DMS153 treated with DMSO at 0.1 percent for 48 hours (cell line): ENCODE measurements around the gene DMXL2.
"Not testable (repeated sequence)": the region's sequence is repeated elsewhere in the genome, so short reads cannot be mapped to it uniquely, and the experiment has no call there.

Experiments used
- DNase-seq: peaks from one replicate; lab custom pipeline; 2025; ENCODE audit not compliant: unreplicated experiment; lab: John Stamatoyannopoulos, UW

The DMXL2 gene

DNA sequence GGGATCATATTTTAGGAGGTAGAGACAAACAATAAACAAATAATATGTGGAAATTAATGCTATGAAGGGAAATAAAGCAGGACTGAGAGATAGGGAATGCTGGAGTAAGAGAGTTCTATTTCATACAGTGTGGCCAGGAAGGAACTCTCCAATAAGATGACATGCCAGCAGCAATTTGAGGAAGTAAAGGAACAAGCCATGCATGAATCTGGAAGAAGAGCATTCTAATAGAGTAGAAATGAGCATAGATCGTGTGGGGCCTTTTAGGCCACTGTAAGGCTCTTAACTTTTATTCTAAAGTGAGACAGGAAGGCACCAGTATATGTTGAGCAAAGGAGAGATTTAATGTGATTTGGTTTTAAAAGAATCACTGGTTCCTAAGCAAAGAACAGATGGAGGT, 126.3 kb downstream of the DMXL2 start:
- no peak for DNase-seq

DNA sequence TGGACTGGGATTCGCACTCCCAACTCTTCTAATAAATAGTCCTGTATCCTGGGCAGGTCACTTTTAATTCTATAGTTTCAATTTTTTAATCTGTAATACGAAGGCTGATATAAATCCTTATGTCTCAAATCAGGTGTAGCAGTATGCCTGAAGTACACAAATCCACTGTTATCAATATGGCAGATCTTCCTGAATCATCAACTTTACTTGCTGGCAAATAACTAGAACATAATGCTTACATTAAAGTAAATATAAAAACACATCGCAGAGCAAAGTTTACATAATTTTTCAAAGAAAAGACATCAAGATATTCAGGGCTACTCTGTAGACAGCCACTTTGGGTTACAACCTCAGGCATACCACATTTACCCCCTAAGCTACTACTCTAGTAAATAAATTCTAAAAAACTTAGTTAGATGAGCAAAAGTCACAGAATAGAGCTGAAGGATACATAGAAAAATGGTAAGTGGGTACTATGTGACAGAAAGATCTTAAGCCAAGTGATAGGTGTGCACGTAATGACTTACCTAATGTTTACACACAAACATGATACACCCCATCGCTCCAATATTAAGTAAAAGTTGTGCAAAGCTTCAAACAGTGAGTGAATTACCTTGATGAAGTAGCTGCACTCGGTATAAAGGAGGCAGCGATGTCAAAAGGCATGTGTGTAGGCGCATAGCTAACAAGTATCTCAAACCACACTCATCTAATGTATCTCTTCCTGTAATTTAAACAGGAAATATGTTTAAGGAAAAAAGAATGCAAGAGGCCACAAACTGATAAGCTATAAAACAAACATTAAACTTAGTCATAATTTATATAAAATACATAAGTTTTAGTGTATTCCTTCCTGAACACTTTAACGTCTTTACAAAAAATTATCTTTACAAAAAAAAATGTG, 127.9 kb downstream of the DMXL2 start:
- DNase-seq = no peak

DNA sequence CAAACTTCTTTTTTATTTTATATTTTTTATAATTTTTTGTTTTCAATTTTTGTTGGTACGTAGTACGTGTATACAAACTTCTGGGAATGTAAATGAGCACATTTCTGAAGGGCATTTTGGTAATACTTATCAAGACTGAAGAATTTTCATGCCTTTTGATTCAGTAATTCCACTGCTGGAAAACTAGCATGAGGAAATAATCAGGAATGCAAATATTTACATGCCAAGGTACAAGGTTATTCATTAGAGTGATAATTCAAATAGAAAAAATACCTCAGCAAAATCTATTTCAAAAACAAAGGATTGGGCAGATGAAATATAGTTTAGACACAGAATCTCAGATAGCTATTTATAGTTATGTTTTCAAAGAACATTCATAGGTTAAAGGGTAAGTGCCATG, 128.7 kb downstream of the DMXL2 start:
- no peak for DNase-seq

DNA sequence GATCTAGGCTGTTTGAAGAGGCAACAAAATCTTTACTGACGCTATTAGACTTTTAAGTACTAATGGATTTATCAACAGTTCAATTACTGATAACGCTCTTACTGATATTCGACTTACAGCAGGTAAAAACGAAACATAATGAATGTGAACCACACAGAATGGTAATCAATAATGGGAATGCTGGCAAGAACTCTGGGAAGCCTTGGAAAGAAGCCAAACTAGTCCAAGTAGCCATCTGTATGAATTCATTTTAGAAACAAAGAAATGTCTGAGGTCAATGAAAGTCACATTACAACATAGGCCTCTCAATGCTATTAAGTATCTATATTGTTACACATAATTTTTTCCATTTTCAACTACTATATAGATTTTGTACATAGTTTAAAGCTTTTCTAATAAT, 130.0 kb downstream of the DMXL2 start:
- DNase-seq = no peak

DNA sequence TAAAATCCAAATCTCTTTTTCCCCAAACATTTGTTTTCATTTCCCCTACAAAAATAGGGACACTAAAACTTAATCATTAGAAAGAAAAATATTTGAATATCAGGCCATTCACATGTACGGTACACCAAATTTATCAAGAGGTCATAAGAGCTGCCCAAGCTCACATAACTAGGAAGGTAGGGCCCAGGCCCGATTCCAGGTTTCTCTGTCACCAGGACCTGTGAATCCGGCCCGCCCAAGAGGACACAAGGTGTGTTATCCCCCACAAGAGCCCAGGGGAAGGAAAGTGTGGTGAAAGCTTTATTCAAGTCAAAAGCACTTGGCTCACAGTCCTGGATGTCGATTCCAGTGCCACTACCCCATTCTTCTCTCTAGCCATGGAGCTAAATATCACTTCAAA, 130.6 kb downstream of the DMXL2 start:
- no peak for DNase-seq

DNA sequence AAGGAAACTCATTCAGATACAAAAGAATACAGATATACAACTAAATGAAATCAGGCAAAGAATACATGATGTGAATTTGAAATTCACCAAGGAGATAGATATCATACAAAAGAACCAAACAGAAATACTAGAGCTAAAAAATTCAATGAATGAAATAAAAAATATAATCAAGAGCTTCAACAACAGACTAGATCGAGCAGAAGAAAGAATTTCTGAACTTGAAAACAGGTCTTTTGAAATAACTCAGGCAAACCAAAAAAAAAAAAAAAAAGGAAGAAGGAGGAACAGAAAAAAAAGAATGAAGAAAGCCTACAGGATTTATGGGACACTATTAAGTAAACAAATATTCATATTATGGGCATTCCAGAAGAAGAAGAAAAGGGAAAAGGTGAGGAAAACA, 137.8 kb downstream of the DMXL2 start:
- no peak for DNase-seq

DNA sequence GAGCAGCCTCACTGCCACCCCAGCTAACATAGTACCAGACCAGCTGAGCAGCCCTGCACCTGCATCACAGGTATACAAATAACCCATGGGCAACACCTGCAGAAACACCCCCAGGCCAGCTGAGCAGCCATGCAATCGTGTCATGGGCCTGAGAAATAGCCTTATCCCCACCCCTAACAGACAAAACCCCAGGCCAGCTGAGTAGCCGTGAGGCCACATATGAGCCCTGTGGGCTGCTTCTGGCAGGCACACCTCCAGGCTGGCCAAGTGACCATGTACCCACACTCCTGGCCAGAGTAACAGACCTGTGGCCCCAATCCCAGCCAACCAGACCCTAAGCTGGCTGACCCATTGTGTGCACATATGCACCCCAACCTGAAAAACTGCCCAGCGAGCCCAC, 138.6 kb downstream of the DMXL2 start:
- no peak for DNase-seq

DNA sequence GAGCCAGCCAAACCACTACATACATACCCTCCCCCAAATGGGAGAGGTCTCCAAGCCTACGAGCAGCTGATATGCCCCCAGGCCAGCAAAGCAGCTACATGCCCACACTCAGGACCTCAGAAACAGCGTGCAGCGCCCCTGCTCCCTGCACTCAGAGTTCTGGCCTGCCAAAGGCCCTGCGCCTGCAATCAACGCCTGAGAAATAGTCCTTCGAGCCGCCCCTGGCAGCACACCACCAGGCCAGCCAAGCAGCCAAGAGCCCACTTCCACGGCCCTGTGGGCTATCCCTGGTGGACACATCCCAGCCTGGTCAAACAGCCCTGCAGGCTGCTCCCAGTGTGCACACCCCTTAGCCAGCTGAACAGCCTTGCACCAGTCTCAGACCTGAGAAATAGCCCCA, 139.1 kb downstream of the DMXL2 start:
- no peak for DNase-seq

DNA sequence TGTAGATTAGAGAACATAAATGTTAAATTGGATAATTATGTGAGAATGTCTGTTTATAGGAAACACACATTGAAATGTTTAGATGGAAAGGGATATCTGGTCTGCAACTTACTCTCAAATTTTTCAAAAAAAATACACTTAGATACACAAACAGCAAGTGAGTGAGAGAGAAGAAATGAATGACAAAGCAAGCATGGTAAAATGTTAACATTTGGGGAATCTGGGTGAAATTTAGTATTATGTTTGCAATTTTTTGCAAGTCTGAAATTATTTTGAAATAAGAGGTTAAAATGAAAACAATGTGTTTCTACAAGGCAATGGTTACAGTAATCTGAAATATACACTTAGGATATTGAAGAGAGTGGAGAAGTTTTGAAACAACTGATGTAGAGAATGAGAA, 146.8 kb downstream of the DMXL2 start:
- DNase-seq = no peak

DNA sequence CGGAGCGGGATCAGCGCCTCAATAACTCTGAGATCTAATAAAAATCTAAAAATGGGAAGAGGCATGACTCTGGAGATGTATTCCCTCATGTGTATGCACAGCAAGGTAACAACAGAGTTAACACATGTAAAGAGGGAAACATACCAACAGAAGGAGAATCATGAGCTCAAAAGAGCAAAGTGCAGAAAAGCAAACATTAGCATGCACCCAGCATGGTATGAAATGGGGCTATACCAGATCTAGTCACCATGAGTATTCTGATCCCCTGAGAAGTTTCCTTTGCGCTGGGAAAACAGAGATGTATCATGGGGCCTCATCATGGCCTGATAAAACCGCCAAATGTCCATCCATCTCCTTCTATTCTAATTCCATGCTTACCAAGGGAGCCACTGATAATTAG, 152.1 kb downstream of the DMXL2 start:
- no peak for DNase-seq

DNA sequence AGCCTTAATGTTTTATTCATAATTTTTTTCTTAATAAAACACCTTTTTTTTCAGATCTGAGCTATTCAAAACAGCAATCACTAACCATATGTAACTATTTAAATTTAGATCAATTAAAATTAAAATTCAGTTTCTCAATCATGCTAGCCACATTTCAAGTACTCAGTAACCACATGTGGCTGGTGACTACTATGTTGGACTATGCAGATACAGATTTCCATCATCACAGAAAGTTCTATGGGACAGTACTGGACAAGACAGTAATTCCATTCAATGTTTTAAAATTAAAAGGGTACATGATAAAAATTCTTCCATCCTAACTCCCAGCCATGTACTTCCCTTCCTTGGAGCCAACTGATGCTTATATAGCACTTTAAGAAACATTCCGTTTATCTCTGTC, 161.8 kb downstream of the DMXL2 start:
- no peak for DNase-seq

DNA sequence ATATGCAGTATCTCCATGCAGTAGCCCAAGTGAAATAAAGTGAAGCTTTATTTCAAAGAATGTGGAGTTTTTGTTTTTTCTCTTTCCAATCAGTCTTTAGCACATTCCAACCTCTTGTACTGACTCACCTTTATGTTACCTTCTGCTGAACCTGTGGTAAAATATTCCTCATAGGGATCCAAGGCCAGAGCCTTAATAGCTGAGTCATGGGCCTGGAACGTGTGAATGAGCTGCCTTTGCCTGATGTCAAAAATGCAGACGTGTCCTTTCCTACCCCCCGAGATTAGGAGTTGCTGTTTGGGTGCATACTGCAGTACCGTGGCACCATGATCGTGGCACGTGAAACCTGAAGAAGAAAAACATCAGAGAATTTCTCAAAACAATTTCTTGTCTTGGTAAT, 172.6 kb downstream of the DMXL2 start:
- no peak for DNase-seq

DNA sequence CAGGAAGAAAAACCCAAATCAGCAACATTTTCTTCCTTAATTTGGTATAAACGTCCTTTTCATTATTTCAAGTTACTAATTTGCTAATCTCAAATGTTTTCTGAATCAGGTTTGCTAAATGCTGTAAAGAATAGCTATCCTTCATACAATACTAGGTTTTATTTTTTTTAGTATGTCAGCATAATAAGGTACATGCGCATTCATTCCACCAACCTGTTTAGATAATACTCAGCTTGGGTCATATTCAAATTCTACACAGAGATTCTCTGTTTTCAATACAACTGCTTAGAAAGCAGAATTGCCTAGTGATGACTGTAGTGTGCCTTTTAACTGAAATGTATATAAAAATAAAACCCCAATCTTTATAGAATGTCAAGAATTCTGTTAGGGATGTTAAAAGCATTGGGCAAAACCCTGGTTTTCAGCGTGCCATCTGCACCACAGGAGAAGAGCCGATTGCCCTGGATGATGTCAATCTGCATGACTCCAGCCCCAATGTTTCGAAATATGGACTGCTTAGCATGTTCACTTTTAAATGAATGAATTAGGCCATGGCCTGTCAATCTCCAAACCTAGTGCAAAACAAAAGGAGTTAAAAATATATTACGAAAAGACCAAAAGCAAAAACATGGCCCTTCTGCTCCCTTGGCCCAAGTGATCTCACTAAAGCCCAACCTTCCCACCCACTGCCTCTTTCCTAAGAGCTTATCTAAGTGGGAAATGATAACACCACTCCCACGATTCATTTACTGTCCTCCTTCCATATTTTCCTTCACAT, 173.8 kb downstream of the DMXL2 start:
- DNase-seq = no peak

DNA sequence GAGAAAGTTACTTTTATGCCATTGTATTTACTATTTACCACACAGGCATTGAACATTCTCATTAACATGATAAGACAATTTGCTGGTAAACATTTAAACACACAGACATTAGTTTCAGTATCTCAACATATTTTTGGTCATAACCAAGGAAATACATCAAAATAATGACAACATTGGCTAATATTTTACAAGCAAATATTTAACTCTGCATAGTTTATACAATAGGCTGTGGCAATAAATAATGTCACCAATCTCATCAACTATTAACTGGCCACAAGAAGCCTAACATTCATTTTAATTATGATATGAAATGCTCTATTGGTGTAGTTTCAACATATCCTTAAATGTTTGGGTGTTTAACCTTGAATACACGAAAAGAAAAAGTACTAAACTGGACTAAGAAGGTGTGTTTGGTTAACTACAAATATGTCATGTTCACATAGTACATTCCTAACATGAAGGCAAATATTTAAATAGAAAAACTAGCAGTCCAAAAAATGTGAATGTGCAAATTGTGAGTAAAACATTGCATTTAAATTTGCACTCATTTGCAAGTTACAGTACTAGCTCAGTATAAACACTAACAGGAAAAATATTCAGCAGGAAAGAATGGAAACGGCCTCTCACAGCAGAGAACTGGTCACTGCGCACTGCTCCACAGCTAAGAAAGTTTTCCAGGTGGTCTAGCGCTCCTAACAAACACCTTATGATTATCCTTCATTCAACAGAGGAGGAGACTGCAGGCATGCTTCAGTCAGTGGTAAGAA, 174.5 kb downstream of the DMXL2 start:
- DNase-seq = no peak

DNA sequence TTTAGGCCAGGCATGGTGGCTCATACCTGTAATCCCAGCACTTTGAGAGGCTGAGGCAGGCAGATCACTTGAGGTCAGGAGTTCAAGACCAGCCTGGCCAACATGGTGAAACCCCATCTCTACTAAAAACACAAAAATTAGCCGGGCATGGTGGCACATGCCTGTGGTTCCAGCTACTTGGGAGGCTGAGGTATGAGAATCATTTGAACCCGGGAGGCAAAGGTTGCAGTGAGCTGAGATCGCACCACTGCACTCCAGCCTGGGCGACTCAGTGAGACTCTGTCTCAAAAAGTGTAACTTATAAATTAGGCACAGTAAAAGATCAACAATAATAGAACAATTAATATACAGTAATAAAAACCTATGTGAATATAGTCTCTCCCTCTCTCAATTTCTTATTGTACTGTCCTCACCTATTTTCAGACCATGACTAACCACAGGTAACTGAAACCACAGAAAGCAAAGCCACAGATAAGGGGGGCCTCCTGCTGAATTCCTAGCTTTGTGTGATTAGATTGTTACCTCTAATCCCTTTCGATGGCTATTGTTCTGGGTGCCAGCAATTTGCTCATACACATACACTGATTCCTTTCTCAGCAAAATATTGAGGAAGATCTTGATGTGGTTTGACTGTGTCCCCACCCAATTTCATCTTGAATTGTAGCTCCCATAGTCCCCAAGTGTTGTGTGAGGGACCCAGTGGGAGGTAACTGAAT, 176.4 kb downstream of the DMXL2 start:
- not testable (repeated sequence) for DNase-seq

DNA sequence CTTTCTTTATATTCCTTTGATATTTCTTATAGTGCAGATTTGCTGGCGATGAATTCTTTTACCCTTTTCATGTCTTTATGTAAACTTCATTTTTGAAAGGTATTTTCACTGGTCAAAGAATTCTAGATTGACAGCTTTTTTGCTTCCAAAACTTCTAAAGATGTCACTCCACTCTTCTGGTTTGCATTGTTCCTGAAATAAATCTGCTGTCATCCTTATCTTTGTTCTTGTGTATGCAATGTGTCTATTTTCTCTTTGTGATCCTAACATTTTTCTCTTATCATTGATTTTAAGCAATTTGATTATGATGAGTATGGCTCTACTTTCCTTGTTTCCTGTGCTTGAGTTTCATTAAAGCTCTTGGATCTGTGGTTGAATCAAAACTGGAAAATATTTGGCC, 177.8 kb downstream of the DMXL2 start:
- no peak for DNase-seq

DNA sequence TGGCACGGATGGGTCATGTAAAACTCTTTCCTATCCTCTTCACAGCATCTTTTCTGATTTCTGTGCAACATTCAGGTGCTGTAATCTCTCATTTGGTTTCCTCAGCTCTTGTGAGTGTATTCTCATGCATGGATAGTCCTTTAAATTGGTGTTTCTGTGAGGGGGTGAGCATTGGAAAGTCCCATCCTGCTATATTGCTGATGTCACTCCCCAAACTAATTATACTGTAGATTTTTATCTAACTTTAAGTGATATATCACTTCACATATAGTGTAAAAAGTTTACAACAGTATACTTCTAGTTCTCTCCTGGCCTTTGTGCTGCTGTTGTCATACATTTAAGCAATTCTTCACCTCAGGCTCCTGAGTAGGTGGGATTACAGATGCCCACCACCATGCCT, 178.5 kb downstream of the DMXL2 start:
- no peak for DNase-seq

DNA sequence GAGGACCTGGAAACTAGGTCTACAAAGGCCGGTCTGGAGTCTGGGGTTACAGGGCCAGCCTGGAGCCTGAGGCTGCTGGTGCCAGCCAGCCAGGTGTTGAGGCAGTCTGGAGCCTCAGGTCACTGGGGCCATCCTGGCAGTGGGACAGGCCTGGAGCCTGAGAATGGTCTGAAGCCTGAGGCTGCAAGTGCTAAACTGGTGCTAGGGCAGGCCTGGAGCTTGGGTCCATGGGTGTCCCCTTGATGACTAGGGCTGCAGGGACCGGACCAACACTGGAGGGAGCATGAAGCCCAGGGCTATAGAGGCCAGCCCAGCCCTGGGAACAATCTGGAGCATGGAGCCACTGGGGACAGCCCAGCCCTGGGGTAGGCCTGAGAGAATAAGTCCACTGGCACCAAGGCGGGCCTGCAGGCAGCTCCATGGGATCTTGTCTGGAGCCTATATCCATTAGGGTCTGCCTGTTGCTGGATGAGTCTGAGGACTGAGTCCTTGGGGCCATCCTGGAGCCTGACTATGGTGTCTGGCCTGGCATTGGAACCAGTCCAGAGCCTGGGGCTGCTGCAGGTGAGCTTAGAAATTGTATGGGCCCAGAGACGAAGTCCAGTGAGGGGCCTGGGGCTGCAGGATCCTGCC, 179.2 kb downstream of the DMXL2 start:
- no peak for DNase-seq

DNA sequence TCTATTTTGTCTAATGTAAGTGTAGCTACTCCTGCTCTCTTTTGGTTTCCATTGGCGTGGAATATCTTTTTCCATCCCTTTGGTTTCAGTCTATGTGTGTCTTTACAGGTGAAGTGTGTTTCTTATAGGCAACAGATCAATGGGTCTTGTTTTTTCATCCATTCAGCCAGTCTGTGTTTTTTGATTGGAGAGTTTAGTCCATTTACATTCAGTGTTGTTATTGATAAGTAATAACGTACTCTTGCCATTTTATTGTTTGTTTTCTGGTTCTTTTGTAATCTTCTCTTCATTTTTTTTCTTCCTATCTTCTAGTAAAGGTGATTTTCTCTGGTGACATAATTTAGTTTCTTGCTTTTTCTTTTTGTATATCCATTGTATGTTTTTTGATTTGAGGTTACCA, 184.0 kb downstream of the DMXL2 start:
- DNase-seq = no peak

DNA sequence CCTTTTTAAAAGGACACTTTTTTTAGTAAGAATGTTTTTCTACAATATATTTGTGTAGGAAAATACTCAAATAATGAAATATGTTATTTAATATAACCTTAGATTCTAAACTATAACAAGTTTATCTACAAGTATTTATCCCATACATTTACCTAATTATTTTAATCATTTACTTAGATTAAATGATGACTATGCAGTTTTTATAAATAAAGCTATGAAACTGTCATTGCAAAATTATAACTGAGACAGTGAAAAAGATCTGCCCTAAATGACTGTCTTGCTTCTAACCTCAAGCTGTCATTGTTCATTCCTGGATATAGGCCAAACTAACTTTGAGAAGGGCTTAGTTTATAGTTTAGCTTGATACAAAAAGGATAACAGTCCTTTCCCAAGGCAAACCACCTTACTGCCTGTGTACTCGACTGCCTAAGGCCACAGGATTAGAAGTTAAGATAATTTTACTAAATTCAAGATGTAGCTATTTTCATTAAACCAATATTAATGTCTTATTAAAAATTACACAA, 197.0 kb downstream of the DMXL2 start:
- DNase-seq = no peak
